GM12891 (cell line): ENCODE results near the gene MYO7B. TPM values are rescaled to one million over a fixed set of nuclear protein-coding genes. Genes with fewer than 3 reads are reported as not detected.

ENCODE experiments used
- DNase-seq: peaks from one replicate; pipeline ENCODE4 v3.0.0; 2011; ENCODE audit warnings: low spot score; ENCODE audit not compliant: insufficient read length
- FAIRE-seq: peaks from 2 replicates; lab custom pipeline; 2011; peaks lifted over from hg19 to GRCh38; lab: Jason Lieb, UNC
- PAX5 ChIP-seq: IDR thresholded peaks from 2 replicates; pipeline ENCODE4 v1.6.1; 2011; ENCODE audit warnings: low read length, moderate library complexity, mild to moderate bottlenecking; ENCODE audit not compliant: insufficient read depth, severe bottlenecking
- POLR2A ChIP-seq: IDR thresholded peaks from 2 replicates; pipeline ENCODE4 v1.6.1; 2011; ENCODE audit warnings: low read depth, low read length, control low read depth
- POLR2AphosphoS5 ChIP-seq: IDR thresholded peaks from 2 replicates; pipeline ENCODE4 v1.6.1; 2011; ENCODE audit warnings: low read depth, low read length, control low read depth
- POU2F2 ChIP-seq: IDR thresholded peaks from 2 replicates; pipeline ENCODE4 v1.6.1; 2011; ENCODE audit warnings: low read depth, mild to moderate bottlenecking, control low read depth, low read length, moderate library complexity
- SPI1 ChIP-seq: IDR thresholded peaks from 2 replicates; pipeline ENCODE4 v1.6.1; 2011; ENCODE audit warnings: low read depth, low read length, control low read depth
- TAF1 ChIP-seq: IDR thresholded peaks from 2 replicates; pipeline ENCODE4 v1.6.1; 2011; ENCODE audit warnings: low read depth, low read length, control low read depth
- polyA plus RNA-seq: library from polyadenylated mRNA; unstranded; fragments of >200 nt; gene quantifications from one replicate; pipeline ENCODE4 v1.2.1, GENCODE V29; 2012; ENCODE audit warnings: low read depth, missing spikeins, inconsistent platforms; ENCODE audit not compliant: missing spikeins

Gene MYO7B
- polyA plus RNA-seq: 5.1 TPM

DNA sequence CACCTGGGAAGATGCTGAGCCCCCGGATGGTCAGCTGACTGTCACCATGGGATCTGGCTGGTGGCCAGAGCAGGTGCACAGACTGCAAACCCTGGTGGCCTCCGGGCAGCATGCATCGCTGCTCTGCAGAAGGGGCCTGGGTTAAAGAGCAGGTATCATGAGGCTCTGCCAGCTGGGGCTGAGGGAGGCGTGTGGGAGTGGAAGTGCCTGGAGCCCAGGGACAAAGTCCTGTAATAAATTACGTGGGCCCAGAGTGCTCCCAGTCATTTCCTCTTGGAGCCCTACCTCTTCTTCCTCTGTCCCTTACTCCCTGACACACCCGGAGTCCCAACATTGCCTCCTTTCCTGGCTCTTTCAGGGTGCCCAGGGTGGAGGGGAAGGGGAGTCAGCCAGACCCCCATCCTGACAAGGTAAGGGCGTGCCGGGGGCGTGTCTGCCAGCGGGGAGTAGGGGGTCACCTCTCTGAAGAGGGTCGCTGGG is at the start of gene MYO7B:
Gene MYO7B, plus strand, starts transcription at position 262 of the 480 bp plus-strand sequence. CDS start 24,040 bp downstream, outside the sequence.
- TF ChIP-seq POLR2AphosphoS5 (no peak), SPI1 (no peak), POLR2A (no peak), TAF1 (no peak), PAX5 (no peak), POU2F2 (no peak)
- FAIRE-seq (no peak), DNase-seq (no peak)

DNA sequence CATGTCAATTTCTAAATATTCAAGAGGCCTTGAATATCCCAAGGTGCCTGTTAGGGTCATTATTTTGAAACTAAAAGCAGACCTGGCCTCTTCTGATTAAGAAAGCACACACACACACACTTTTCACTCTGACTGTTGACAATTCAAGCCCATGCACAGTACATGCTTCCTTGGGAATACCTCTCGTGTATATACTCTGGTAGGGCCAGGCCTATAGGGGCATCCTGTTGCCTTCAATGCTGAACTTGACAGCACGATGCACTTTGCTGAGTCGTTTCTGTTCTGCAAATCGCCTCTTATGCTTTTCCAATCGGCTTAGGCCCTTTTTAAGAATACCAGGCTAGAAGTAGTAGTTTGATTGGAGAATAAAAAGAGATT is 49.8 kb upstream of the MYO7B start:
- no peak for TF ChIP-seq PAX5
- no peak for TF ChIP-seq POLR2A
- TF ChIP-seq SPI1: no peak
- TF ChIP-seq POU2F2: no peak
- no peak for DNase-seq
- FAIRE-seq: peak; percentile 45

DNA sequence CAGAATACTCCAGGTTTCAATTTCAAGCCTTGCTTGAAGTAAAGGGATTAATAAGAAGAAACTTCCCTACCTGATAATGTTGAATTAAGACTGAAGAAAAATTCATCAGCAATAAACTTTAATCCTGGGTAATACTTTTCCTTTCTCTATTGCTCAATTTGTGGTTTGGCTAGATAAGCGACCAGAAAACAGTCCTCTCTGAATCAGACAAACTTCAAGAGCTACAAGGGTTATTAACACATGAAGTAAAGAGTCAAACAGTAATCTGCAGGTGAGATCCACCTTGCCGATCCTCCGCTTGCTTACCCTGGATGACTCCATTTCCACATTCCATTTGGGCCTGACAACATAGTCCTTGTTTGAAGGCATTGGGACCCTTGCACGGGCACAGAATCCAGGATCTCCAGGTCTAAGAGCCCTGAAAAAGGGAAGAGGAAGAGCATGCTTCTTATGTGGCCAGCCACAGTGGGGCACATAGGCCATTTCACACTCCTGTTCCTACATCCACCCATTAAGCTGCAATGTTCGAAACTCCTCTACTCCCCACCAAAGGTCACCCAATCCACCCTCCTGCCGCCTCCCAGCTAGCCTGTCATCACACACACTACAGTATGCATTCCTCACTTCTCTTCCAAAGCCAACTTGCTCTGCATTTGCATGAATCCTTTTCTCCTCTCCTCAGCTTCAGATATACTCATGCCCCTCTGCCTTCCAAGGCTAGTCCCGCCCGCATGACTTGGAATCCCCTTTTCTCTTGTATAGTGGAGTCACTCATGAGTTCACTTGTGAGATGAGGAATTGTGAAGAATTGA is 49.0 kb upstream of the MYO7B start:
- FAIRE-seq (no peak), DNase-seq (no peak)
- TF ChIP-seq POLR2AphosphoS5 (no peak), TAF1 (no peak), PAX5 (no peak), POU2F2 (no peak), POLR2A (no peak), SPI1 (no peak)

DNA sequence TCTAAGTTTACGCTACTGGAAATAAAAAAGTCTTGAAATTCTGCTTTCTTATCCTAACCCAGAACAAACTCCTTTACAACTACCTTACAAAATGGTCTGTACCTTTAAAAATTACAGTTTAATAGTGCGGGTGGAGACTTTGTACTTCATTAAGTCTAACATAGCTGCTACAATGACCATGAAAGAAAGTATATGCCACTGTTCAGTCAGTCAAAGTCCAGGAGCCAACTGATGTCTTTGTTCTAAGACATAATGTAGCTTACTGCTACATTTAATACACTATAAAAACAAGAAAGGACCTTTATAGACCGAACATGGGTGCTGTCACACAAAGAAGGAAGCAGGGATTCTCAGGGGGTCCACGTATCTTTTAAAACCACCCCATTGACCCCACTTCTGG is 45.2 kb upstream of the MYO7B start:
- no peak for TF ChIP-seq PAX5
- TF ChIP-seq POLR2AphosphoS5: no peak
- TF ChIP-seq POLR2A: no peak
- TF ChIP-seq POU2F2: no peak
- no peak for TF ChIP-seq TAF1
- TF ChIP-seq SPI1: no peak
- DNase-seq (no peak), FAIRE-seq (no peak)

DNA sequence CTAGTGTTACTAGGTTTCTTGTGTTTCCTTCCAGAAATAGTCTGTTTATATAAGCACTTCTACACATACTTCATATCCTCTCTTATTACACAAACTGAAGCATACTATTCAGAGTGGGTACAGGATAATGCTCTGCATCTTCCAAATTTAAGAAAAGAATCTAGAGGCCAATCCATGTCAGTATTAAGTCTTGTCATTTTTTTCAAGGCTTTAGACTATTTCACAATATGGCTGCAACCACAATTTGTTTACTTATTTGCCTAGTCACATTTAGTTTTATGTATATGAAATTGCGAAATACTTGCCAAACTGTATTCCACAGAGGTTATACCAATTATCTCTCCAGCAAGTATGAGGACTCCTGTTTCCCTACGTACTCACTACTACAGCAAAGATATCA is 37.1 kb upstream of the MYO7B start:
- DNase-seq: no peak
- peak; percentile 51 for FAIRE-seq
- TF ChIP-seq POLR2A (no peak), PAX5 (no peak), SPI1 (no peak), TAF1 (no peak), POU2F2 (no peak)

DNA sequence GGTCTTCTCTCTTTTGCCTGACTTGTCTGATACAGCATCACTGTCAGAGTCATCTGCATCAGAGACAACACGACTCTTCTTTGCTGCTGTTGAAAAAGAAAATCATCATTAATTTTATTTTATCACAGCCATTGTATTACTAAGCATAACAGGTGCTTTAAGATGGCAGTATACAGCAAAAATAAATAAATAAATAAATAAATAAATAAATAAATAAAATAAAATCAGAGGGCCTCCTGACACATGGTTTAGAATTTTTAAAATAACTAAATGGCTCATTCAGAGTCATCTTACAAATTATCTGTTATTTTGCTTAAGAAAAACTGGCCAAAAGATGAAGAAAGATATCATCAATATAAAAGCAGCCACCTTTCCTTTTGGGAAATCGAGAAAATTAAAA is 32.0 kb upstream of the MYO7B start:
- DNase-seq: no peak
- TF ChIP-seq SPI1: no peak
- no peak for TF ChIP-seq POLR2A
- TF ChIP-seq PAX5: no peak
- no peak for TF ChIP-seq TAF1
- no peak for TF ChIP-seq POU2F2
- TF ChIP-seq POLR2AphosphoS5: no peak
- FAIRE-seq: no peak

DNA sequence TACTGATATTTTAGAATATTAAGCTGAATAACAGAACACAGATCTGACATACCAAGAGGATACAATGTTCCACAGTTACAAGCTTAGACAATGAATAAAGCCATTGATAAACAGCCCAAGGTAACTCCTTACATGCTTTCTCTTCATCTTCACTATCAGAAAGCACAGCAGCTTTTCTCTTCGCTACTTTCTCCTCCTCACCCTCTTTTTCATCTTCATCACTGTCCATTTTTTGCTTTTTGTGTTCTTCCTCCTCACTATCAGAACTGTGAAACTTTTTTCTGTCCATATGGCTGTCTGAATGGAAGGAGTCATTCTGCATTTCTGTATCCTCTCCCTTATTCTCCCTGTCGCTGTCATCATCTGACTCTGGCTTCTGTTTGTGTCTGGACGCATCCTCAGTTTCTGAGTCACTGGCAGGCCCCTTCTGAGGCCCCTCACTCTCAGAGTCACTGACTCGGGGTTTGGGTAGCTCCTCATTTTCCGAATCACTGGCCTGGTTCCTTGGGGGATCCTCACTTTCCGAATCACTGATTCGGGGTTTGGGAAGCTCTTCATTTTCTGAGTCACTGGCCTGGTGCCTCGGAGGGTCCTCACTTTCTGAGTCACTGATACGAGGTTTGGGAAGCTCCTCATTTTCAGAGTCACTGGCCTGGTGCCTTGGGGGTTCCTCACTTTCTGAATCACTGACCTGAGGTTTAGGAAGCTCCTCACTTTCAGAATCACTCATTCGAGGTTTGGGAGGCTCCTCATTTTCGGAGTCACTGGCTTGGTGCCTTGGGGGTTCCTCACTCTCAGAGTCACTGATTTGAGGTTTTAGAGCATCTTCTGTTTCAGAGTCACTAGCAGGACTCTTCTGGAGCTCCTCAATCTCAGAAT is 30.7 kb upstream of the MYO7B start:
- no peak for DNase-seq
- TF ChIP-seq POLR2AphosphoS5 (no peak), POLR2A (no peak), PAX5 (no peak), POU2F2 (no peak), SPI1 (no peak), TAF1 (no peak)
- no peak for FAIRE-seq

DNA sequence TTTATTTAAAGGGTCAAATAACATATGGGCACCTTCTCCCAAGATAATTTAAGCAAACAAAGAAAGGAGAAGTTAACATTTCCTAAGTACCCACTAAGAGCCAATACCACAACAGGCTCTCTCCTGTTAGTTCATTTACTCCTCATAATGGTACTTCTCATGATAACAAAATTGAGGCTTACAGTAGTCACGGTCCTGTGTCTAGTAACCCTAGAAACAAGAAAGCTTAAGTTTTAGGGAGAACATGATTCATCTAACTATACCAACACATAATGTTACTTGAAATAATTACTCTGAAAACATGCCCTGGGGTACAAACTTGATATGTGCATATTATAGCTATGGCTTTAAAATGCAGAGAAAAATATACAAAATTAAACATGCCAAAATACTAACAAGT is 29.0 kb upstream of the MYO7B start:
- FAIRE-seq (no peak), DNase-seq (no peak)
- no peak for TF ChIP-seq TAF1
- TF ChIP-seq POU2F2: no peak
- no peak for TF ChIP-seq POLR2AphosphoS5
- TF ChIP-seq PAX5: no peak
- TF ChIP-seq POLR2A: no peak
- TF ChIP-seq SPI1: no peak

DNA sequence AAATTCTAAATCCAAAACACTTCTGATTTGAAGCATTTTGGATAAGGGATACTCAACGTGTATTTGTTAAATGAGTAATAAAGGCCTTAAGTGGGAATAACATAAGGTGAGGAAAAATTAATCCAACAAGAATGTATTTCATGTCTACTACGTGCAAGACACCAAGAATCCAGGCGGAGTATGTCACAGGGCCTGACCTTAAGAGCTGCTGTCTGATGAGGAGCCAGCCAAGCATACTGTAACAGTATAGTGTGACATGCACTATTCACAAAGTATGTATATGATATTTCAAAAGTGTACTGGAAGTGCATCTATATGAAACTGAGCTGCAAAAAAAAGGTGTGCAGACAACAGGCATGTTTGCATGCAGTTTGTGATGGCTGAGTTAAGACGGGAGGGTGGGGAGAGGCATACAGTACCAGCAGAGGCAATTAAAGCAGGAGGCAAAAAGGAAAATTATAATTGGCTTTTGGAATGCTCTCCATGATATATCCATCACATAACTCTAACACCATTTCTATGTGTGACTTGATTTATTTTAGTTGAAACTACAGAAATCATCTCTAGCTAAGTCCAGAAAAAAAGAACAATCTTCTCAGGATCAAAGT is 27.4 kb upstream of the MYO7B start:
- DNase-seq (no peak), FAIRE-seq (peak; percentile 61)
- no peak for TF ChIP-seq POLR2AphosphoS5
- no peak for TF ChIP-seq POU2F2
- no peak for TF ChIP-seq PAX5
- no peak for TF ChIP-seq TAF1
- no peak for TF ChIP-seq POLR2A
- no peak for TF ChIP-seq SPI1
